Loucy (cell line): ENCODE measurements around the gene GABRG3.

Experiments
- H2AFZ ChIP-seq: fragments of 200-600 bp; sonication (generic); 2 replicates; pipeline ENCODE4 v1.6.0; 2016; ENCODE audit warnings: antibody characterized with exemption, mild to moderate bottlenecking, low read length, moderate library complexity
- H3F3A ChIP-seq: fragments of 200-600 bp; 2 replicates; pipeline ENCODE4 v1.6.0; 2016; ENCODE audit warnings: antibody characterized with exemption, low read depth, mild to moderate bottlenecking
- H3K27me3 ChIP-seq: fragments of 200-600 bp; sonication (generic); 2 replicates; pipeline ENCODE4 v1.6.1; 2014; ENCODE audit warnings: low read length, mild to moderate bottlenecking; ENCODE audit not compliant: insufficient read depth, poor library complexity, severe bottlenecking
- H3K36me3 ChIP-seq: fragments of 200-600 bp; sonication (generic); 2 replicates; pipeline ENCODE4 v1.6.1; 2016; ENCODE audit warnings: low read length; ENCODE audit not compliant: insufficient read depth
- H3K4me1 ChIP-seq: fragments of 200-600 bp; sonication (generic); 2 replicates; pipeline ENCODE4 v1.5.1; 2014; ENCODE audit warnings: low read length, mild to moderate bottlenecking; ENCODE audit not compliant: insufficient read depth, poor library complexity, severe bottlenecking
- H3K4me2 ChIP-seq: fragments of 200-600 bp; sonication (generic); 2 replicates; pipeline ENCODE4 v1.6.0; 2014; ENCODE audit warnings: antibody characterized with exemption, low read length, low read depth, mild to moderate bottlenecking; ENCODE audit not compliant: poor library complexity, severe bottlenecking
- H3K4me3 ChIP-seq: fragments of 200-600 bp; sonication (generic); 2 replicates; pipeline ENCODE4 v1.5.1; 2014; ENCODE audit warnings: low read length, mild to moderate bottlenecking, mixed read lengths; ENCODE audit not compliant: poor library complexity, severe bottlenecking
- H3K79me2 ChIP-seq: fragments of 200-600 bp; sonication (generic); 2 replicates; pipeline ENCODE4 v1.6.1; 2014; ENCODE audit warnings: low read length; ENCODE audit not compliant: insufficient read depth
- H3K9ac ChIP-seq: fragments of 200-600 bp; sonication (generic); 2 replicates; pipeline ENCODE4 v1.6.0; 2014; ENCODE audit warnings: mild to moderate bottlenecking, low read depth, low read length, moderate library complexity; ENCODE audit not compliant: poor library complexity, severe bottlenecking
- H3K9me2 ChIP-seq: fragments of 200-600 bp; sonication (generic); replicated peaks from 2 replicates; pipeline ENCODE4 v1.6.1; 2016; ENCODE audit warnings: low read depth, low read length, mixed read lengths
- H3K9me3 ChIP-seq: fragments of 200-600 bp; sonication (generic); 2 replicates; pipeline ENCODE4 v1.6.1; 2014; ENCODE audit warnings: mild to moderate bottlenecking, antibody characterized with exemption, low read length, low read depth; ENCODE audit not compliant: insufficient read depth
- H4K20me1 ChIP-seq: fragments of 200-600 bp; sonication (generic); 2 replicates; pipeline ENCODE4 v1.6.0; 2014; ENCODE audit warnings: antibody characterized with exemption, low read length, mild to moderate bottlenecking; ENCODE audit not compliant: insufficient read depth, poor library complexity, severe bottlenecking
- EZH2phosphoT487 ChIP-seq: fragments of 200-600 bp; IDR thresholded peaks from 2 replicates; pipeline ENCODE4 v1.6.1; 2018; ENCODE audit warnings: antibody characterized with exemption, mild to moderate bottlenecking, moderate library complexity, borderline replicate concordance
- TF ChIP-seq, protein P1 (sequence below): fragments of 200-600 bp; sonication (generic); conservative IDR thresholded peaks from 2 replicates; pipeline ENCODE4 v1.5.1; 2014; ENCODE audit warnings: mild to moderate bottlenecking, antibody characterized with exemption, low read length

Gene GABRG3

DNA sequence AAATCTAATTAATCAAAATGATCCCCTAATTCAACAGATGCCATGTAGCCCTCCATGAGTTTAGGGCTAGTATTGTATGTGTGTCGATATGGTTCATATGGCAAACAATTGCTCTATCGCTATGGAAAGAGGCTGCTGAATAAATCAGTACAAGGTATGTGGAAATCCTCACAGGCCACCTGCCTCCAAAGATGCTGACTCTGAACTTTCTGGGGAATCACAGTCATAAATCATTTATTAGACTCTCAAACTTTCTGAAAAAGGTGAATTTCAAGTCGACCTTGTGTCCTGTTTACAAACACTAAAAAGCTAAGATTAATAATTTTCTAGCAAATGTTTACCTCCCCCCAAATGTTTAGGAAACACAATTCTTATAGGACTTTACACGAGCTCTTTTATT lies 462.6 kb downstream of the GABRG3 start:
- Histone ChIP-seq H3K9me3 (0 out of 2 replicates have a peak, but pooled peaks cover 7% of the 10 kb centered on the region), H3K9ac (no peak overlapping the region), H4K20me1 (no peaks in the 10 kb centered on the region), H3K27me3 (no peaks in the 10 kb centered on the region), H3K4me2 (no peak overlapping the region), H3F3A (no peaks in the 10 kb centered on the region), H3K36me3 (no peaks in the 10 kb centered on the region), H3K79me2 (no peaks in the 10 kb centered on the region), H2AFZ (no peak overlapping the region), H3K9me2 (no peaks in the 10 kb centered on the region), H3K4me1 (no peaks in the 10 kb centered on the region), H3K4me3 (no peak overlapping the region)
- TF ChIP-seq, protein P1, sequence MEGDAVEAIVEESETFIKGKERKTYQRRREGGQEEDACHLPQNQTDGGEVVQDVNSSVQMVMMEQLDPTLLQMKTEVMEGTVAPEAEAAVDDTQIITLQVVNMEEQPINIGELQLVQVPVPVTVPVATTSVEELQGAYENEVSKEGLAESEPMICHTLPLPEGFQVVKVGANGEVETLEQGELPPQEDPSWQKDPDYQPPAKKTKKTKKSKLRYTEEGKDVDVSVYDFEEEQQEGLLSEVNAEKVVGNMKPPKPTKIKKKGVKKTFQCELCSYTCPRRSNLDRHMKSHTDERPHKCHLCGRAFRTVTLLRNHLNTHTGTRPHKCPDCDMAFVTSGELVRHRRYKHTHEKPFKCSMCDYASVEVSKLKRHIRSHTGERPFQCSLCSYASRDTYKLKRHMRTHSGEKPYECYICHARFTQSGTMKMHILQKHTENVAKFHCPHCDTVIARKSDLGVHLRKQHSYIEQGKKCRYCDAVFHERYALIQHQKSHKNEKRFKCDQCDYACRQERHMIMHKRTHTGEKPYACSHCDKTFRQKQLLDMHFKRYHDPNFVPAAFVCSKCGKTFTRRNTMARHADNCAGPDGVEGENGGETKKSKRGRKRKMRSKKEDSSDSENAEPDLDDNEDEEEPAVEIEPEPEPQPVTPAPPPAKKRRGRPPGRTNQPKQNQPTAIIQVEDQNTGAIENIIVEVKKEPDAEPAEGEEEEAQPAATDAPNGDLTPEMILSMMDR, result no peak
- TF ChIP-seq EZH2phosphoT487, result no peak

DNA sequence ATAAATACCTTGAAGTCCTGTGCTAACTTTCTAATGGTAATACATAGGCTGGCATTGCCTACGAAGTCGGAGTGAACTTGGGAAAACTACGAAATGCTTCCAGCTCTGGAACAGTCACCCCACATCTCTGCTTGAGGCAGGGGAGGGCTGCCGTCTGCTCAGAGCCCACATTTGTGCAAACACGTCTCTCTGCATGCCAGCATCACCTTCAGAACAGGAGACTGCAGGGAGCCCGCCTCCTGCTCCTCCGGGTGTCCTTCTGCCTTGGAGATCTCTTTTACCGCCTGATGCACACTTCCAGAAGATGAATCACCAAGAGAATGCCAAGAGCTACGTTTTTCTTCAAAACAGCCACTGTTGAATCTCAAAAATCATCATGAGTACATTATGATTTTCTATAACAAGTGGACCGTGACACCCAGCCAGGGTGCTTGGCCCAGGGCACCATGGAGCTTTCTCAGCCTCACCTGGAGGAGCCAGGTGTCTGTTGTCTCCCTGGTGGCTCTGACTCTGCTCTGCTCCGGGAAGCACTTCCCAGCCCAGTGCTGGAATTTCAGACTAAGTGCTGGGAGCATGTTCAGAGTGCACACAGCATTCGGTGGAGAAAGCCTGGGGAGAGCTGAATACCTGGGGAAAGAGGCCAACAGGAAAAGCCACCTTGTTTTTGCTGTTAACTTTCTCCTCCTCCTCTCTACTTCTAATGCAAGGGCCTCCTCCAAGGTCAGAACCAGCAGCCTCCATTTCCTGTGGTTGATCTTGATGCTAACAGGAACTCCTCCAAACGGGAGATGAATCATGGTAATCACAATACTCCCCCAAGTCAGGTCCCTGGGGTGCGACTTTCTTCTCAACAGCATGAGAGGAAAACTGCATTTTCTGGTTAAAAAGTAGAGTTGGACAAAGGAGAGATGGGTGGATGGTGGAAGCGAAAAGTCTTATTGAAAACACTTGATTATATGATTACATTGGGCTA lies 467.7 kb downstream of the GABRG3 start:
- H3K9ac ChIP-seq, result no peak overlapping the region
- no peaks in the 10 kb centered on the region for H3F3A ChIP-seq
- no peaks in the 10 kb centered on the region for H3K4me1 ChIP-seq
- H2AFZ ChIP-seq, result no peak overlapping the region
- H3K4me3 ChIP-seq, result no peak overlapping the region
- H3K27me3 ChIP-seq, result no peaks in the 10 kb centered on the region
- H3K36me3 ChIP-seq, result no peaks in the 10 kb centered on the region
- H3K9me3 ChIP-seq, result no peaks in the 10 kb centered on the region
- H3K4me2 ChIP-seq, result no peak overlapping the region
- no peak for TF ChIP-seq EZH2phosphoT487
- TF ChIP-seq, protein P1, result no peak
- no peaks in the 10 kb centered on the region for H4K20me1 ChIP-seq
- H3K79me2 ChIP-seq, result no peaks in the 10 kb centered on the region
- H3K9me2 ChIP-seq, result no peaks in the 10 kb centered on the region

- no peaks in the 10 kb centered on the region for H3K9me3 ChIP-seq
- no peaks in the 10 kb centered on the region for H3K27me3 ChIP-seq
- no peak overlapping the region for H3K4me2 ChIP-seq
- no peaks in the 10 kb centered on the region for H3K79me2 ChIP-seq
- H3K4me1 ChIP-seq, result no peaks in the 10 kb centered on the region
- TF ChIP-seq EZH2phosphoT487, result no peak
- TF ChIP-seq, protein P1, result no peak
- H3K9me2 ChIP-seq, result no peaks in the 10 kb centered on the region
- H3K4me3 ChIP-seq, result no peak overlapping the region
- no peaks in the 10 kb centered on the region for H3F3A ChIP-seq
- H2AFZ ChIP-seq, result no peak overlapping the region
- no peaks in the 10 kb centered on the region for H4K20me1 ChIP-seq
- H3K36me3 ChIP-seq, result no peaks in the 10 kb centered on the region
- no peak overlapping the region for H3K9ac ChIP-seq
Measured at GRCh38 chr15:27441120-27441519, 470.1 kb downstream of the GABRG3 start.
